Naive thymus-derived CD4-positive, alpha-beta T cell (primary cell): ENCODE measurements around the gene NPAS2. TPM values are rescaled to one million over a fixed set of nuclear protein-coding genes. Genes with fewer than 3 reads are reported as not detected.

Experiments
- ATAC-seq: fragments of 150-1000 bp; cut with Tn5 transposase; 2 replicates; pipeline ENCODE4 v1.10.0; 2021; ENCODE audit warnings: mild to moderate bottlenecking, moderate library complexity
- CTCF ChIA-PET: fragments of 350-600 bp; sonication (Branson Sonifier 250); formaldehyde crosslinking; loops from one replicate; lab custom pipeline; 2021; ENCODE audit warnings: antibody characterized with exemption; lab: Charles Lee
- POLR2A ChIA-PET: fragments of 350-600 bp; sonication (Branson Sonifier 250); formaldehyde crosslinking; loops from one replicate; lab custom pipeline; 2021; ENCODE audit warnings: antibody characterized with exemption, inconsistent platforms; lab: Charles Lee
- DNase-seq, 9 donors: peaks; one replicate each; pipeline versions ENCODE4 v3.0.0 to v3.0.0-alpha.2; 2020 to 2022; ENCODE audit warnings: mixed read lengths in 1 of 9
- H3K27ac ChIP-seq: one replicate; pipeline ENCODE4 v1.7.0; 2013; ENCODE audit warnings: mild to moderate bottlenecking, low read depth, low read length, moderate library complexity
- H3K27me3 ChIP-seq, 2 donors: one replicate each; pipeline ENCODE4 v1.7.0; 2013; ENCODE audit warnings: low read length in 2 of 2, mild to moderate bottlenecking in 2 of 2, moderate library complexity in 2 of 2; ENCODE audit not compliant: control insufficient read depth in 2 of 2, insufficient read depth in 2 of 2
- H3K36me3 ChIP-seq, 3 experiments: 1 replicate in 2 of 3; 2 replicates in 1 of 3; pipeline ENCODE4 v1.7.0; 2013; ENCODE audit warnings: low read length in 3 of 3, mild to moderate bottlenecking in 3 of 3, moderate library complexity in 1 of 3; ENCODE audit not compliant: insufficient read depth in 3 of 3, control insufficient read depth in 2 of 3
- H3K4me1 ChIP-seq, 2 donors: one replicate each; pipeline ENCODE4 v1.7.0; 2013; ENCODE audit warnings: low read length in 2 of 2, mild to moderate bottlenecking in 2 of 2, moderate library complexity in 1 of 2; ENCODE audit not compliant: control insufficient read depth in 2 of 2, insufficient read depth in 2 of 2
- H3K4me3 ChIP-seq: 2 replicates; pipeline ENCODE4 v1.7.0; 2013; ENCODE audit warnings: mild to moderate bottlenecking, low read length
- H3K9me3 ChIP-seq, 3 experiments: 1 replicate in 2 of 3; 2 replicates in 1 of 3; pipeline ENCODE4 v1.7.0; 2013; ENCODE audit warnings: low read length in 3 of 3; ENCODE audit not compliant: control insufficient read depth in 2 of 3
- H3K27ac Mint-ChIP-seq, 9 donors: one replicate each; pipeline ENCODE4 v1.8.0; 2020 to 2022; ENCODE audit warnings: mixed read lengths in 9 of 9, mild to moderate bottlenecking in 8 of 9, moderate library complexity in 5 of 9, inconsistent platforms in 2 of 9
- H3K27me3 Mint-ChIP-seq, 5 donors: one replicate each; pipeline ENCODE4 v1.8.0; 2021 to 2022; ENCODE audit warnings: mixed read lengths in 5 of 5, mild to moderate bottlenecking in 1 of 5
- H3K36me3 Mint-ChIP-seq, 5 donors: one replicate each; pipeline ENCODE4 v1.8.0; 2020 to 2022; ENCODE audit warnings: mixed read lengths in 5 of 5, mild to moderate bottlenecking in 3 of 5, inconsistent platforms in 1 of 5
- H3K4me1 Mint-ChIP-seq, 7 donors: one replicate each; pipeline ENCODE4 v1.8.0; 2020 to 2022; ENCODE audit warnings: mixed read lengths in 7 of 7, mild to moderate bottlenecking in 3 of 7, inconsistent platforms in 1 of 7
- H3K4me3 Mint-ChIP-seq, 10 donors: one replicate each; pipeline ENCODE4 v1.8.0; 2020 to 2022; ENCODE audit warnings: mild to moderate bottlenecking in 10 of 10, mixed read lengths in 10 of 10, moderate library complexity in 6 of 10, inconsistent platforms in 2 of 10
- H3K9me3 Mint-ChIP-seq, 11 donors: one replicate each; pipeline ENCODE4 v1.8.0; 2020 to 2022; ENCODE audit warnings: mixed read lengths in 11 of 11, mild to moderate bottlenecking in 4 of 11, inconsistent platforms in 1 of 11, moderate library complexity in 1 of 11
- intact Hi-C, 2 donors: fragments of 100-400 bp; cut with micrococcal nuclease; formaldehyde crosslinking; loops; one replicate each; pipeline ENCODE4 v1.15.1; 2023
- polyA plus RNA-seq, 2 donors: library from polyadenylated mRNA; unstranded; fragments of 300-500 nt; fragmentation: Illumina TruSeq; gene quantifications; one replicate each; pipeline ENCODE4 v1.2.3, GENCODE V29; 2021
- total RNA-seq, 6 experiments: library from RNA in 5 of 6; stranded (reverse) in 5 of 6; gene quantifications; 1 replicate in 5 of 6; 2 replicates in 1 of 6; pipeline ENCODE4 v1.2.3 and lab custom pipeline; 2021 to 2026

NPAS2 gene
- total and polyA plus RNA-seq, 7 experiments from 2014 or later = 1.2 to 15.0 (median 8.3) TPM

- Histone ChIP-seq H3K9me3 (peaks cover 0 to 16% (median 0%) of the 10 kb centered on the region in 3 experiments), H3K4me3 (no peak overlapping the region), H3K36me3 (no peaks in the 10 kb centered on the region), H3K27me3 (no peaks in the 10 kb centered on the region), H3K4me1 (no peaks in the 10 kb centered on the region), H3K27ac (no peak overlapping the region)
- intact Hi-C loops = no loop called here
- ChIA-PET POLR2A (no interaction called here), CTCF (no interaction called here)
- DNase-seq (no peak), ATAC-seq (no peak)
- Mint-ChIP-seq H3K27me3 (peaks cover 0 to 5% (median 0%) of the 10 kb centered on the region in 5 donors), H3K4me3 (no peak overlapping the region), H3K4me1 (peaks cover 0 to 18% (median 4%) of the 10 kb centered on the region in 7 donors), H3K27ac (no peak overlapping the region), H3K36me3 (peaks cover 3 to 44% (median 21%) of the 10 kb centered on the region in 5 donors), H3K9me3 (peaks cover 0 to 37% (median 18%) of the 10 kb centered on the region in 11 donors)
Observed at GRCh38 chr2:100868083-100868482, 48.1 kb downstream of the NPAS2 start.

- Histone ChIP-seq H3K27ac (no peak overlapping the region), H3K4me3 (no peak overlapping the region), H3K9me3 (peaks cover 0 to 16% (median 0%) of the 10 kb centered on the region in 3 experiments), H3K36me3 (no peaks in the 10 kb centered on the region), H3K27me3 (no peaks in the 10 kb centered on the region), H3K4me1 (no peaks in the 10 kb centered on the region)
- peaks cover 0 to 37% (median 16%) of the 10 kb centered on the region in 11 donors for H3K9me3 Mint-ChIP-seq
- CTCF ChIA-PET = no interaction called here
- no peak overlapping the region for H3K27ac Mint-ChIP-seq
- H3K4me3 Mint-ChIP-seq = no peak overlapping the region
- POLR2A ChIA-PET = no interaction called here
- peaks cover 0 to 5% (median 0%) of the 10 kb centered on the region in 5 donors for H3K27me3 Mint-ChIP-seq
- intact Hi-C loops = no loop called here
- H3K36me3 Mint-ChIP-seq = peaks cover 3 to 44% (median 21%) of the 10 kb centered on the region in 5 donors
- peaks cover 0 to 14% (median 4%) of the 10 kb centered on the region in 7 donors for H3K4me1 Mint-ChIP-seq
- ATAC-seq = no peak
- no peak for DNase-seq
Observed at GRCh38 chr2:100869120-100869519, 49.2 kb downstream of the NPAS2 start.

GRCh38 chr2:100870652-100871531 lies 51.0 kb downstream of the NPAS2 start:
- peaks cover 3 to 35% (median 21%) of the 10 kb centered on the region in 5 donors for H3K36me3 Mint-ChIP-seq
- peaks cover 0 to 16% (median 0%) of the 10 kb centered on the region in 3 experiments for H3K9me3 ChIP-seq
- intact Hi-C loops = no loop called here
- H3K4me1 ChIP-seq = peaks cover 0 to 5% of the 10 kb centered on the region in 2 donors
- no peaks in the 10 kb centered on the region for H3K27me3 ChIP-seq
- H3K9me3 Mint-ChIP-seq = peaks cover 0 to 35% (median 16%) of the 10 kb centered on the region in 11 donors
- H3K4me1 Mint-ChIP-seq = peaks cover 5 to 20% (median 9%) of the 10 kb centered on the region in 7 donors
- no peak for ATAC-seq
- no peak for DNase-seq
- peaks cover 0 to 5% (median 0%) of the 10 kb centered on the region in 5 donors for H3K27me3 Mint-ChIP-seq
- ChIA-PET CTCF (interaction anchor here (0.9 to 2.5 kb wide), 3 partner anchors 8 to 261 kb away, joined by 3 to 9 read pairs (median 3); no protein-coding TSS in a partner anchor), POLR2A (no interaction called here)
- no peak overlapping the region for H3K4me3 ChIP-seq
- H3K36me3 ChIP-seq = no peaks in the 10 kb centered on the region
- H3K4me3 Mint-ChIP-seq = no peak overlapping the region
- no peak overlapping the region for H3K27ac ChIP-seq
- no peak overlapping the region for H3K27ac Mint-ChIP-seq

GRCh38 chr2:100875516-100876230 lies 55.7 kb downstream of the NPAS2 start:
- POLR2A ChIA-PET = interaction anchor here (1.1 kb wide), 1 partner anchor 12 kb away, joined by 4 read pairs; no protein-coding TSS in a partner anchor
- intact Hi-C loops = no loop called here
- H3K27ac ChIP-seq = peak overlapping the region; percentile 23
- CTCF ChIA-PET = interaction anchor here (1.4 kb wide), 1 partner anchor 13 kb away, joined by 5 read pairs; no protein-coding TSS in a partner anchor
- H3K36me3 ChIP-seq = no peaks in the 10 kb centered on the region
- Mint-ChIP-seq H3K9me3 (peaks cover 0 to 1% (median 0%) of the 10 kb centered on the region in 11 donors), H3K36me3 (peaks cover 0 to 9% (median 3%) of the 10 kb centered on the region in 5 donors), H3K4me3 (peak overlapping the region in 8 of 10 donors; percentile 8 to 75 (median 46)), H3K27me3 (peaks cover 0 to 5% (median 0%) of the 10 kb centered on the region in 5 donors), H3K27ac (peak overlapping the region in 8 of 9 donors; percentile 15 to 84 (median 55)), H3K4me1 (peaks cover 11 to 50% (median 17%) of the 10 kb centered on the region in 7 donors)
- no peaks in the 10 kb centered on the region for H3K27me3 ChIP-seq
- DNase-seq (peak in 6 of 9 donors; percentile 4 to 43 (median 18)), ATAC-seq (peak; percentile 67)
- H3K4me1 ChIP-seq = peaks cover 0 to 5% of the 10 kb centered on the region in 2 donors
- no peaks in the 10 kb centered on the region for H3K9me3 ChIP-seq
- no peak overlapping the region for H3K4me3 ChIP-seq

GRCh38 chr2:100876231-100876860 lies 56.4 kb downstream of the NPAS2 start:
- H3K27ac Mint-ChIP-seq = peak overlapping the region in 8 of 9 donors; percentile 15 to 84 (median 55)
- intact Hi-C loops = no loop called here
- Histone ChIP-seq H3K27me3 (no peaks in the 10 kb centered on the region), H3K36me3 (no peaks in the 10 kb centered on the region), H3K27ac (peak overlapping the region; percentile 23), H3K4me3 (no peak overlapping the region), H3K9me3 (no peaks in the 10 kb centered on the region), H3K4me1 (peaks cover 0 to 5% of the 10 kb centered on the region in 2 donors)
- H3K9me3 Mint-ChIP-seq = no peaks in the 10 kb centered on the region
- ChIA-PET CTCF (no interaction called here), POLR2A (interaction anchor here (1.1 kb wide), 1 partner anchor 13 kb away, joined by 4 read pairs; no protein-coding TSS in a partner anchor)
- peaks cover 0 to 6% (median 2%) of the 10 kb centered on the region in 5 donors for H3K36me3 Mint-ChIP-seq
- H3K4me1 Mint-ChIP-seq = peaks cover 11 to 45% (median 17%) of the 10 kb centered on the region in 7 donors
- H3K4me3 Mint-ChIP-seq = peak overlapping the region in 7 of 10 donors; percentile 4 to 75 (median 39)
- ATAC-seq (peak; percentile 46), DNase-seq (peak in 2 of 9 donors; percentile 3 to 21)
- peaks cover 0 to 5% (median 0%) of the 10 kb centered on the region in 5 donors for H3K27me3 Mint-ChIP-seq

GRCh38 chr2:100877555-100877954 lies 57.6 kb downstream of the NPAS2 start:
- POLR2A ChIA-PET = no interaction called here
- Mint-ChIP-seq H3K27ac (no peak overlapping the region), H3K27me3 (no peaks in the 10 kb centered on the region), H3K4me1 (peaks cover 7 to 46% (median 15%) of the 10 kb centered on the region in 7 donors), H3K36me3 (no peaks in the 10 kb centered on the region), H3K4me3 (no peak overlapping the region), H3K9me3 (no peaks in the 10 kb centered on the region)
- Histone ChIP-seq H3K9me3 (no peaks in the 10 kb centered on the region), H3K36me3 (no peaks in the 10 kb centered on the region), H3K27me3 (no peaks in the 10 kb centered on the region), H3K27ac (no peak overlapping the region), H3K4me3 (no peak overlapping the region), H3K4me1 (peaks cover 0 to 5% of the 10 kb centered on the region in 2 donors)
- CTCF ChIA-PET = no interaction called here
- no peak for DNase-seq
- intact Hi-C loops = loop anchor here in 1 of 2 donors (1.0 kb wide), 1 partner anchor 26 kb away; no protein-coding TSS in a partner anchor
- no peak for ATAC-seq
